Measurements from ENCODE around the gene DUSP15.

GRCh38 chr20:31863296-31864085 is 6.8 kb downstream of the DUSP15 start:
- TF ChIP-seq CTCF (IDR thresholded peaks at IDR 0.05) (no peak), POLR2A (IDR thresholded peaks at IDR 0.05) (no peak)

Data from Peyer's patch (tissue), 4 donors.